ENCODE results near the gene YPEL2. TPM values are rescaled to one million over a fixed set of nuclear protein-coding genes. Genes with fewer than 3 reads are reported as not detected.

Gene YPEL2
- total RNA-seq, 1 experiment from 2014 or later: 6.1 TPM

- no peak for DNase-seq
- H3K9ac ChIP-seq (ENCODE audit: low read length): no peak overlapping the region
- no peaks in the 10 kb centered on the region for H3K9me3 ChIP-seq (ENCODE audit: low read length)
- H2AFZ ChIP-seq (ENCODE audit: low read length): no peak overlapping the region
- H3K4me1 ChIP-seq (ENCODE audit: low read length): peaks cover 20% of the 10 kb centered on the region
- H3K27me3 ChIP-seq (ENCODE audit: low read length): no peaks in the 10 kb centered on the region
- no peak overlapping the region for H3K4me3 ChIP-seq (ENCODE audit: low read length)
- H3K36me3 ChIP-seq (ENCODE audit: insufficient read depth, low read length): no peaks in the 10 kb centered on the region
- H3K27ac ChIP-seq (ENCODE audit: low read length): no peak overlapping the region
- H3K9me2 ChIP-seq (replicated peaks; ENCODE audit: insufficient read depth, low read length): no peaks in the 10 kb centered on the region
- H3K4me2 ChIP-seq (ENCODE audit: low read depth, low read length, poor library complexity, severe bottlenecking): no peak overlapping the region
- H4K20me1 ChIP-seq (ENCODE audit: insufficient read depth, low read depth, low read length): peaks cover 24% of the 10 kb centered on the region; the same call in 1 of the 2 replicates
- no peaks in the 10 kb centered on the region for H3K79me2 ChIP-seq (ENCODE audit: low read length)
Measured at GRCh38 chr17:59346341-59346740, 14.9 kb downstream of the YPEL2 start.

DNA sequence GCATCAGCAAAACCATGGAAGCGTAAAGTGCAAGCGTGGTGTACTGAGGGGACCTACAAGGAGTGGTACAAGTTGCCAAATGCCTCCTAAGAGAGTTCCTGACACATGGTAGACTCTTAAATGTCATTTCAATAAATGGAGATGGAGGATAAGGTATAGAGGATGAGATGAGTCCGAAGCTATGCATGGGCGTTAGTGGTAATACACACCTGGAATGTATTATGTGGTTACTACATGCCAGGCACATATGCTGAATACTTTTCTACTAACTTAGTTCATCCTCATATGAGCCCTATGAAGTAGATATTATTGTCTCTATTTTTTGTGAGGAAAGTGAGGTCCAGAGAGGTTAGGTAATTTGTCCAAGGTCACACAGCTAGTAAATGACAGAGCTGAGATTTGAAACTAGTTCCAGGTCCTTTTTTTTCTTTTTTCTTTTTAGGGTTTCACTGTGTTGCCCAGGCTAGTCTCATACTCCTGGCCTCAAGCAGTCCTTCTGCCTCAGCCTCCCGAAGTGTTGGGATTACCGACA lies 15.5 kb downstream of the YPEL2 start:
- H3K9ac ChIP-seq (ENCODE audit: low read length): no peak overlapping the region
- no peak overlapping the region for H3K4me3 ChIP-seq (ENCODE audit: low read length)
- H2AFZ ChIP-seq (ENCODE audit: low read length): no peak overlapping the region
- no peak for DNase-seq
- H3K36me3 ChIP-seq (ENCODE audit: insufficient read depth, low read length): no peaks in the 10 kb centered on the region
- H4K20me1 ChIP-seq (ENCODE audit: insufficient read depth, low read depth, low read length): peaks cover 19% of the 10 kb centered on the region; the same call in 1 of the 2 replicates
- no peaks in the 10 kb centered on the region for H3K79me2 ChIP-seq (ENCODE audit: low read length)
- H3K9me3 ChIP-seq (ENCODE audit: low read length): no peaks in the 10 kb centered on the region
- peaks cover 21% of the 10 kb centered on the region for H3K4me1 ChIP-seq (ENCODE audit: low read length)
- no peak overlapping the region for H3K27ac ChIP-seq (ENCODE audit: low read length)
- H3K9me2 ChIP-seq (replicated peaks; ENCODE audit: insufficient read depth, low read length): no peaks in the 10 kb centered on the region
- H3K4me2 ChIP-seq (ENCODE audit: low read depth, low read length, poor library complexity, severe bottlenecking): no peak overlapping the region
- no peaks in the 10 kb centered on the region for H3K27me3 ChIP-seq (ENCODE audit: low read length)

DNA sequence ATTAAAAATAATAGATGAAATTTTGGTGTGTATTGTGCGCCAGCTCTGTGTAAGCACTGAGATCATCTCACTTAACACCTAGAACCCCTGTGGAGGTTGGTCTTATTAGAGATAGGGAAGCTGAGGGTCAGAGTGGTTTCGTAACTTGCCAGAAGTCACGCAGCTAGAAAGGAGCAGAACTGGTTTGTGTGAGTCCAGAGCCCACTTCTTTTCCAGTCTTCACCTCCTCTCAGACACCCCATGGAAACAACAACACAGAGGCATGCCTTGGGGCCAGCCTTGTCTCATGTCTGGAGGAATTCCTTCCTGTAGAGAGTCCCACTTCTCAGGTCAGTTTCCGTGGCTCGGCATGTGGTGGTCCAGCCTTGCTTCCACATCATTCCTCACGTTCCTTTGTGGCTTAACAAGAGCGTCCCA lies 16.5 kb downstream of the YPEL2 start:
- Histone ChIP-seq H4K20me1 (ENCODE audit: insufficient read depth, low read depth, low read length) (peaks cover 13% of the 10 kb centered on the region), H2AFZ (ENCODE audit: low read length) (no peak overlapping the region), H3K36me3 (ENCODE audit: insufficient read depth, low read length) (no peaks in the 10 kb centered on the region), H3K27ac (ENCODE audit: low read length) (no peak overlapping the region), H3K4me2 (ENCODE audit: low read depth, low read length, poor library complexity, severe bottlenecking) (no peak overlapping the region), H3K27me3 (ENCODE audit: low read length) (no peaks in the 10 kb centered on the region), H3K9me2 (replicated peaks; ENCODE audit: insufficient read depth, low read length) (no peaks in the 10 kb centered on the region), H3K4me1 (ENCODE audit: low read length) (peaks cover 21% of the 10 kb centered on the region), H3K79me2 (ENCODE audit: low read length) (no peaks in the 10 kb centered on the region), H3K9me3 (ENCODE audit: low read length) (no peaks in the 10 kb centered on the region), H3K9ac (ENCODE audit: low read length) (no peak overlapping the region), H3K4me3 (ENCODE audit: low read length) (no peak overlapping the region)
- no peak for DNase-seq

DNA sequence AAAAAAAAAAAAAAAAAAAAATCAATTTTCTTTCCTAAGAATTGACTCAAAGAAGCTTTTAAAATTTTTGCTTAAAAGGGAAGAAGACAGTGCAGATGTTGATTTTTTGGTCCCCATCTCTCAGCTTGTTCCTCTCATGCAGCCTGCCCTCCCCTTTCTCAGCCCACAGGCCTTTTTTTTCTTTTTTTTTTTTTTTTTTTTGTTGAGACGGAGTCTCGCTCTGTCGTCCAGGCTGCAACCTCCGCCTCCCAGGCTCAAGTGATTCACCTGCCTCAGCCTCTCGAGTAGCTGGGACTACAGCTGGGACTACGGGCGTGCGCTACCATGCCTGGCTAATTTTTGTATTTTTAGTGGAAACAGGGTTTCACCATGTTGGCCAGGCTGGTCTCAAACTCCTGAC lies 17.7 kb downstream of the YPEL2 start:
- no peaks in the 10 kb centered on the region for H3K79me2 ChIP-seq (ENCODE audit: low read length)
- H3K4me1 ChIP-seq (ENCODE audit: low read length): peaks cover 21% of the 10 kb centered on the region

DNA sequence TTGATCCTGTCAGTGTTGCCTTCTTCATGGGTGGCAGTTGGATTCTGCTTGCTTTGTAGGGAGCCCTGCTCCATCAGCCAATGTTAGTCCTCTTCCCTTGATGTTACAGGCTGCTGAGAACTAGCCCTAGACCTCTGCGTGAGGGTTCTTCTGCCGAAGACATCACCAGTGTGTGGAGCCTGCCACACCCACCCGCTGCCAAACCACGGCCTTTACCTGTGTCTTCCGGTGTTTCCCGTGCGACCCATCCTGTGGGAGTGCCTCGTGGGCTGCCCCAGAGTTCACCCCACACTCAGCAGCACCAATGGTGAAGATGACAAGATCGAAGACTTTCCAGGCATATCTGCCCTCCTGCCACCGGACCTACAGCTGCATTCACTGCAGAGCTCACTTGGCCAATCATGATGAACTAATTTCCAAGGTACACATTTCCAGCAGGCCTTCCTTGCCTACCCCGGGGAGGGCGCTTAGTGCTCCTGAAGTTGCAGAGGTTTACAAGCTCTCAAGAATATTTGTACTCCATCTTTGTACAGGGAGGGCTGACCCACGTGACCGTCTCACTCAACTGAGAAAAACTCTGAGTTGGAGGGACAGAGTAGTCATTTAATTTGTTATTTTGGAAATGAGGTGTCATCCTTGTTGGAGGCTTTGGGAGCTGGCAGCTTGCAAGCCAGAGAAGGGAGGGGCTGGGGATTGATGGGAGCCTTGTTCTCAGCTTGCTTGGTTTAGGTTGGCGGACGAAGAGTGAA lies 21.8 kb downstream of the YPEL2 start:
- H3K4me3 ChIP-seq (ENCODE audit: low read length): no peak overlapping the region
- no peaks in the 10 kb centered on the region for H3K36me3 ChIP-seq (ENCODE audit: insufficient read depth, low read length)
- DNase-seq: no peak
- no peaks in the 10 kb centered on the region for H3K79me2 ChIP-seq (ENCODE audit: low read length)
- H3K27me3 ChIP-seq (ENCODE audit: low read length): no peaks in the 10 kb centered on the region
- H3K4me2 ChIP-seq (ENCODE audit: low read depth, low read length, poor library complexity, severe bottlenecking): no peak overlapping the region
- no peak overlapping the region for H3K27ac ChIP-seq (ENCODE audit: low read length)
- H4K20me1 ChIP-seq (ENCODE audit: insufficient read depth, low read depth, low read length): peaks cover 15% of the 10 kb centered on the region; the same call in 1 of the 2 replicates
- H3K9me2 ChIP-seq (replicated peaks; ENCODE audit: insufficient read depth, low read length): no peaks in the 10 kb centered on the region
- H2AFZ ChIP-seq (ENCODE audit: low read length): no peak overlapping the region
- H3K9me3 ChIP-seq (ENCODE audit: low read length): no peaks in the 10 kb centered on the region
- no peak overlapping the region for H3K9ac ChIP-seq (ENCODE audit: low read length)
- peaks cover 21% of the 10 kb centered on the region for H3K4me1 ChIP-seq (ENCODE audit: low read length)

More for the DNA sequence above, 17.7 kb downstream of the YPEL2 start:
- no peaks in the 10 kb centered on the region for H3K9me3 ChIP-seq (ENCODE audit: low read length)
- H3K9ac ChIP-seq (ENCODE audit: low read length): no peak overlapping the region
- no peak overlapping the region for H3K4me3 ChIP-seq (ENCODE audit: low read length)
- H4K20me1 ChIP-seq (ENCODE audit: insufficient read depth, low read depth, low read length): peaks cover 18% of the 10 kb centered on the region
- no peak for DNase-seq
- H3K36me3 ChIP-seq (ENCODE audit: insufficient read depth, low read length): no peaks in the 10 kb centered on the region
- no peaks in the 10 kb centered on the region for H3K9me2 ChIP-seq (replicated peaks; ENCODE audit: insufficient read depth, low read length)
- no peak overlapping the region for H3K27ac ChIP-seq (ENCODE audit: low read length)
- no peak overlapping the region for H3K4me2 ChIP-seq (ENCODE audit: low read depth, low read length, poor library complexity, severe bottlenecking)
- H2AFZ ChIP-seq (ENCODE audit: low read length): no peak overlapping the region
- H3K27me3 ChIP-seq (ENCODE audit: low read length): no peaks in the 10 kb centered on the region

- DNase-seq: no peak
- Histone ChIP-seq H3K9me3 (ENCODE audit: low read length) (no peaks in the 10 kb centered on the region), H2AFZ (ENCODE audit: low read length) (no peak overlapping the region), H3K4me2 (ENCODE audit: low read depth, low read length, poor library complexity, severe bottlenecking) (no peak overlapping the region), H3K79me2 (ENCODE audit: low read length) (no peaks in the 10 kb centered on the region), H3K9me2 (replicated peaks; ENCODE audit: insufficient read depth, low read length) (no peaks in the 10 kb centered on the region), H3K36me3 (ENCODE audit: insufficient read depth, low read length) (no peaks in the 10 kb centered on the region), H3K27me3 (ENCODE audit: low read length) (no peaks in the 10 kb centered on the region), H3K9ac (ENCODE audit: low read length) (no peak overlapping the region), H3K27ac (ENCODE audit: low read length) (no peak overlapping the region), H3K4me3 (ENCODE audit: low read length) (no peak overlapping the region), H4K20me1 (ENCODE audit: insufficient read depth, low read depth, low read length) (peaks cover 15% of the 10 kb centered on the region; the same call in 1 of the 2 replicates), H3K4me1 (ENCODE audit: low read length) (peaks cover 21% of the 10 kb centered on the region)
Measured at GRCh38 chr17:59353936-59354755, 22.7 kb downstream of the YPEL2 start.

GRCh38 chr17:59355030-59355701 lies 23.7 kb downstream of the YPEL2 start:
- no peak overlapping the region for H3K4me3 ChIP-seq (ENCODE audit: low read length)
- H3K4me2 ChIP-seq (ENCODE audit: low read depth, low read length, poor library complexity, severe bottlenecking): no peak overlapping the region
- H2AFZ ChIP-seq (ENCODE audit: low read length): no peak overlapping the region
- H4K20me1 ChIP-seq (ENCODE audit: insufficient read depth, low read depth, low read length): peaks cover 15% of the 10 kb centered on the region; the same call in 1 of the 2 replicates
- H3K9me3 ChIP-seq (ENCODE audit: low read length): no peaks in the 10 kb centered on the region
- H3K79me2 ChIP-seq (ENCODE audit: low read length): no peaks in the 10 kb centered on the region
- no peaks in the 10 kb centered on the region for H3K27me3 ChIP-seq (ENCODE audit: low read length)
- H3K36me3 ChIP-seq (ENCODE audit: insufficient read depth, low read length): no peaks in the 10 kb centered on the region
- H3K4me1 ChIP-seq (ENCODE audit: low read length): peaks cover 21% of the 10 kb centered on the region
- no peaks in the 10 kb centered on the region for H3K9me2 ChIP-seq (replicated peaks; ENCODE audit: insufficient read depth, low read length)
- no peak overlapping the region for H3K9ac ChIP-seq (ENCODE audit: low read length)
- no peak overlapping the region for H3K27ac ChIP-seq (ENCODE audit: low read length)
- no peak for DNase-seq

Measured in Karpas-422 (cell line).